Uterus (tissue), 2 donors: ENCODE results near the gene BIRC3.

Experiments used
- CTCF ChIP-seq, 4 experiments: fragments of 200-600 bp in 2 of 4; fragments of 450-650 bp in 2 of 4; sonication (generic) in 2 of 4; IDR thresholded peaks; one replicate each; pipeline ENCODE4 v1.5.1; 2016 to 2019; ENCODE audit warnings: antibody characterized with exemption in 4 of 4, mild to moderate bottlenecking in 2 of 4, moderate library complexity in 1 of 4
- POLR2A ChIP-seq, 2 donors: fragments of 450-650 bp; IDR thresholded peaks; one replicate each; pipeline ENCODE4 v1.6.1; 2016; ENCODE audit warnings: antibody characterized with exemption in 2 of 2, mild to moderate bottlenecking in 1 of 2, moderate library complexity in 1 of 2

GRCh38 chr11:102377891-102378290, 60.6 kb downstream of the BIRC3 start:
- TF ChIP-seq POLR2A (IDR thresholded peaks at IDR 0.05), result no peak
- TF ChIP-seq CTCF (IDR thresholded peaks at IDR 0.05), result no peak
